Fibroblast of lung (primary cell): ENCODE results near the gene CACNA1S. TPM values are rescaled to one million over a fixed set of nuclear protein-coding genes. Genes with fewer than 3 reads are reported as not detected.

ENCODE experiments used
- DNase-seq, 2 donors: peaks; one replicate each; pipeline versions ENCODE4 v3.0.0 to v3.0.0-alpha.2; 2010; ENCODE audit warnings: low read depth in 2 of 2
- H2AFZ ChIP-seq: 2 replicates; pipeline ENCODE4 v1.5.1; 2012; ENCODE audit warnings: low read length, control low read depth, inconsistent platforms
- H3K27ac ChIP-seq: 2 replicates; pipeline ENCODE4 v1.5.1; 2011; ENCODE audit warnings: low read length, control low read depth; ENCODE audit not compliant: insufficient read depth
- H3K27me3 ChIP-seq: 2 replicates; pipeline ENCODE4 v1.5.1; 2011; ENCODE audit warnings: mild to moderate bottlenecking, low read length; ENCODE audit not compliant: control insufficient read depth, insufficient read depth
- H3K36me3 ChIP-seq: 2 replicates; pipeline ENCODE4 v1.5.1; 2011; ENCODE audit warnings: low read length; ENCODE audit not compliant: control insufficient read depth, insufficient read depth
- H3K4me1 ChIP-seq: 2 replicates; pipeline ENCODE4 v1.5.1; 2011; ENCODE audit warnings: low read length; ENCODE audit not compliant: control insufficient read depth, insufficient read depth; ENCODE audit errors: extremely low read depth
- H3K4me2 ChIP-seq: 2 replicates; pipeline ENCODE4 v1.5.1; 2011; ENCODE audit warnings: low read length, control low read depth; ENCODE audit not compliant: insufficient read depth; ENCODE audit errors: extremely low read depth
- H3K4me3 ChIP-seq, 4 experiments: fragments of 200-600 bp in 1 of 4; sonication (generic) in 1 of 4; replicated peaks in 1 of 4; 2 replicates each; pipeline ENCODE4 v1.5.1; 2011 to 2016; ENCODE audit warnings: low read length in 4 of 4, low read depth in 3 of 4, mild to moderate bottlenecking in 3 of 4, control low read depth in 2 of 4, inconsistent platforms in 1 of 4, mixed read lengths in 1 of 4; ENCODE audit not compliant: insufficient read depth in 1 of 4; ENCODE audit errors: control extremely low read depth in 1 of 4
- H3K79me2 ChIP-seq: 2 replicates; pipeline ENCODE4 v1.5.1; 2012; ENCODE audit warnings: mild to moderate bottlenecking, low read length, inconsistent platforms; ENCODE audit not compliant: control insufficient read depth, insufficient read depth
- H3K9ac ChIP-seq: 2 replicates; pipeline ENCODE4 v1.5.1; 2011; ENCODE audit warnings: mild to moderate bottlenecking, low read length, control low read depth; ENCODE audit not compliant: insufficient read depth
- H3K9me3 ChIP-seq: 2 replicates; pipeline ENCODE4 v1.5.1; 2012; ENCODE audit warnings: low read depth, low read length; ENCODE audit not compliant: control insufficient read depth, insufficient read depth
- H4K20me1 ChIP-seq: 2 replicates; pipeline ENCODE4 v1.5.1; 2011; ENCODE audit warnings: low read length; ENCODE audit not compliant: control insufficient read depth, insufficient read depth; ENCODE audit errors: extremely low read depth
- EZH2 ChIP-seq: IDR thresholded peaks from 2 replicates; pipeline ENCODE4 v1.5.1; 2012; ENCODE audit warnings: low read length, control low read depth, mild to moderate bottlenecking; ENCODE audit errors: missing control alignments
- polyA plus RNA-seq, 2 donors: library from polyadenylated mRNA; depleted of rRNA in 1 of 2; stranded (reverse) in 1 of 2; unstranded in 1 of 2; fragments of >200 nt; gene quantifications; 2 replicates each; pipeline ENCODE4 v1.2.1, GENCODE V29; 2011 to 2012; ENCODE audit warnings: missing spikeins in 1 of 2
- total RNA-seq: library from RNA; depleted of rRNA; stranded (reverse); fragments of >200 nt; gene quantifications from 2 replicates; pipeline ENCODE4 v1.2.1, GENCODE V29; 2014
- TF ChIP-seq, protein P1 (sequence below), 2 donors: IDR thresholded peaks in 1 of 2; conservative IDR thresholded peaks in 1 of 2; 1 replicate in 1 of 2; 2 replicates in 1 of 2; pipeline ENCODE4 v1.5.1; 2011 to 2012; ENCODE audit warnings: low read length in 2 of 2, control low read depth in 1 of 2, inconsistent platforms in 1 of 2, low read depth in 1 of 2, mild to moderate bottlenecking in 1 of 2

The CACNA1S gene
- total and polyA plus RNA-seq, 2 donors (not counting 1 experiment from before 2014, with no cell fraction given): not detected

- no peaks in the 10 kb centered on the region for H3K9me3 ChIP-seq
- H2AFZ ChIP-seq: no peak overlapping the region
- no peaks in the 10 kb centered on the region for H3K4me1 ChIP-seq
- H3K79me2 ChIP-seq: no peaks in the 10 kb centered on the region
- DNase-seq: no peak
- peaks cover 23% of the 10 kb centered on the region for H3K36me3 ChIP-seq
- no peak overlapping the region for H3K4me2 ChIP-seq
- no peaks in the 10 kb centered on the region for H3K27me3 ChIP-seq
- TF ChIP-seq EZH2: no peak
- TF ChIP-seq, protein P1, sequence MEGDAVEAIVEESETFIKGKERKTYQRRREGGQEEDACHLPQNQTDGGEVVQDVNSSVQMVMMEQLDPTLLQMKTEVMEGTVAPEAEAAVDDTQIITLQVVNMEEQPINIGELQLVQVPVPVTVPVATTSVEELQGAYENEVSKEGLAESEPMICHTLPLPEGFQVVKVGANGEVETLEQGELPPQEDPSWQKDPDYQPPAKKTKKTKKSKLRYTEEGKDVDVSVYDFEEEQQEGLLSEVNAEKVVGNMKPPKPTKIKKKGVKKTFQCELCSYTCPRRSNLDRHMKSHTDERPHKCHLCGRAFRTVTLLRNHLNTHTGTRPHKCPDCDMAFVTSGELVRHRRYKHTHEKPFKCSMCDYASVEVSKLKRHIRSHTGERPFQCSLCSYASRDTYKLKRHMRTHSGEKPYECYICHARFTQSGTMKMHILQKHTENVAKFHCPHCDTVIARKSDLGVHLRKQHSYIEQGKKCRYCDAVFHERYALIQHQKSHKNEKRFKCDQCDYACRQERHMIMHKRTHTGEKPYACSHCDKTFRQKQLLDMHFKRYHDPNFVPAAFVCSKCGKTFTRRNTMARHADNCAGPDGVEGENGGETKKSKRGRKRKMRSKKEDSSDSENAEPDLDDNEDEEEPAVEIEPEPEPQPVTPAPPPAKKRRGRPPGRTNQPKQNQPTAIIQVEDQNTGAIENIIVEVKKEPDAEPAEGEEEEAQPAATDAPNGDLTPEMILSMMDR (conservative IDR thresholded peaks at IDR 0.05 in 1 of 2, IDR thresholded peaks at IDR 0.05 in 1 of 2; ENCODE audit: low read depth in 1 of 2, low read length in 2 of 2): no peak
- H3K9ac ChIP-seq: no peak overlapping the region
- H4K20me1 ChIP-seq: no peaks in the 10 kb centered on the region
- H3K27ac ChIP-seq: no peak overlapping the region
- no peak overlapping the region for H3K4me3 ChIP-seq
Observed at GRCh38 chr1:201146626-201147390, 34.6 kb upstream of the CACNA1S start.

- no peaks in the 10 kb centered on the region for H3K9me3 ChIP-seq
- no peak overlapping the region for H2AFZ ChIP-seq
- no peak overlapping the region for H3K4me2 ChIP-seq
- no peak overlapping the region for H3K27ac ChIP-seq
- no peaks in the 10 kb centered on the region for H4K20me1 ChIP-seq
- no peaks in the 10 kb centered on the region for H3K79me2 ChIP-seq
- no peak for DNase-seq
- H3K4me1 ChIP-seq: no peaks in the 10 kb centered on the region
- H3K4me3 ChIP-seq: no peak overlapping the region
- no peak overlapping the region for H3K9ac ChIP-seq
- peaks cover 24% of the 10 kb centered on the region for H3K36me3 ChIP-seq
- TF ChIP-seq EZH2: no peak
- TF ChIP-seq, protein P1 (conservative IDR thresholded peaks at IDR 0.05 in 1 of 2, IDR thresholded peaks at IDR 0.05 in 1 of 2; ENCODE audit: low read depth in 1 of 2, low read length in 2 of 2): no peak
- no peaks in the 10 kb centered on the region for H3K27me3 ChIP-seq
Observed at GRCh38 chr1:201145816-201146215, 33.6 kb upstream of the CACNA1S start.

GRCh38 chr1:201145132-201145531 lies 32.9 kb upstream of the CACNA1S start:
- Histone ChIP-seq H3K36me3 (peaks cover 21% of the 10 kb centered on the region), H4K20me1 (no peaks in the 10 kb centered on the region), H3K27ac (no peak overlapping the region), H3K4me1 (no peaks in the 10 kb centered on the region), H3K9me3 (no peaks in the 10 kb centered on the region), H3K4me3 (no peak overlapping the region), H3K79me2 (no peaks in the 10 kb centered on the region), H2AFZ (no peak overlapping the region), H3K27me3 (no peaks in the 10 kb centered on the region), H3K4me2 (no peak overlapping the region), H3K9ac (no peak overlapping the region)
- TF ChIP-seq EZH2: no peak
- TF ChIP-seq, protein P1 (conservative IDR thresholded peaks at IDR 0.05 in 1 of 2, IDR thresholded peaks at IDR 0.05 in 1 of 2; ENCODE audit: low read depth in 1 of 2, low read length in 2 of 2): no peak
- DNase-seq: no peak
